Esophagus muscularis mucosa (tissue), 4 donors: Measurements from ENCODE around the gene TNFRSF11A. TPM values are rescaled to one million over a fixed set of nuclear protein-coding genes. Genes with fewer than 3 reads are reported as not detected.

Experiments used
- DNase-seq: peaks from one replicate; pipeline ENCODE4 v3.0.0-alpha.2; 2017; ENCODE audit errors: extremely low spot score
- H3K27ac ChIP-seq, 4 donors: fragments of 200-600 bp; sonication (generic); replicated peaks in 1 of 4; 1 replicate in 3 of 4; 2 replicates in 1 of 4; pipeline ENCODE4 v1.5.1; 2016 to 2019; ENCODE audit warnings: mild to moderate bottlenecking in 1 of 4
- H3K27me3 ChIP-seq, 4 donors: fragments of 200-600 bp; sonication (generic); one replicate each; pipeline versions ENCODE4 v1.5.1 to v1.6.0; 2016 to 2019
- H3K36me3 ChIP-seq, 4 donors: fragments of 200-600 bp; sonication (generic); one replicate each; pipeline ENCODE4 v1.5.1; 2016 to 2019
- H3K4me1 ChIP-seq, 4 donors: fragments of 200-600 bp; sonication (generic); one replicate each; pipeline ENCODE4 v1.5.1; 2016 to 2019
- H3K4me3 ChIP-seq, 4 donors: fragments of 200-600 bp; sonication (generic); 1 replicate in 2 of 4; 2 replicates in 2 of 4; pipeline ENCODE4 v1.5.1; 2016 to 2019; ENCODE audit warnings: mild to moderate bottlenecking in 4 of 4, moderate library complexity in 1 of 4
- H3K9me3 ChIP-seq, 4 donors: fragments of 200-600 bp; sonication (generic); 1 replicate in 3 of 4; 2 replicates in 1 of 4; pipeline ENCODE4 v1.5.1; 2016 to 2019
- EP300 ChIP-seq: sonication (generic); formaldehyde crosslinking; IDR thresholded peaks from one replicate; pipeline ENCODE4 v1.6.1; 2017; ENCODE audit warnings: antibody characterized with exemption
- POLR2A ChIP-seq: fragments of 450-650 bp; IDR thresholded peaks from one replicate; pipeline ENCODE4 v1.6.1; 2017; ENCODE audit warnings: antibody characterized with exemption, moderate library complexity, mild to moderate bottlenecking, low read depth
- POLR2AphosphoS5 ChIP-seq, 2 donors: sonication (generic); formaldehyde crosslinking; IDR thresholded peaks; one replicate each; pipeline ENCODE4 v1.6.1; 2017; ENCODE audit warnings: antibody characterized with exemption in 2 of 2
- WGBS: methylation state at CpG from one replicate; pipeline ENCODE4 v1.1.5; 2018; 5-methylcytosine and 5-hydroxymethylcytosine counted together
- intact Hi-C: fragments of 100-400 bp; cut with DNase I; formaldehyde crosslinking; loops from one replicate; pipeline ENCODE4 v1.15.1; 2023
- total RNA-seq, 4 donors: library from RNA; depleted of rRNA; stranded (reverse); fragments of >200 nt; gene quantifications; one replicate each; pipeline versions ENCODE4 v1.1.0 to v1.2.1, GENCODE V29; 2016
- TF ChIP-seq, protein P1 (sequence below), 3 experiments: fragments of 200-600 bp in 2 of 3; fragments of 450-650 bp in 1 of 3; sonication (generic) in 2 of 3; IDR thresholded peaks; one replicate each; pipeline ENCODE4 v1.5.1; 2017 to 2019; ENCODE audit warnings: antibody characterized with exemption in 3 of 3, mild to moderate bottlenecking in 2 of 3, moderate library complexity in 1 of 3

TNFRSF11A gene
- total RNA-seq, 4 donors from 2014 or later, result 1.2 to 3.9 (median 2.0) TPM

DNA sequence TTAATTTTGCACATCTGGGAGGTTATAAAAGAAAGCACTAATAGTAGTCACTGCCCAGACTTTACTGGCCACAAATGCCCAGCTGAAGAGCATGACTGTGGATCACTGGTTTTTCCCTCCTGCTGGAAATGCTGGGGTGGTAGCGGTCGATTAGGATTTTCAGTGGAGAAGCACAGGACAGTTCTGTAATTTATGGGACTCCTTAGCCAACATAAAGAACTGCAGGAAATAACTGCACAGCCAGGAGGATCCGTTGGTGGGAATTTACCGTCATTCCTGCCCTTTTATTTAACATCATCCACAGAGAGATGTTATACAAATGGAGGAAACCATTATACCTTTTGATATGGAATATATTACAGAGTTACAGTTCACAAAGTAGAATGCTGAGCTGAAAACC is 61.5 kb downstream of the TNFRSF11A start:
- Histone ChIP-seq H3K4me1 (peaks cover 0 to 8% (median 4%) of the 10 kb centered on the region in 4 donors), H3K36me3 (no peaks in the 10 kb centered on the region), H3K9me3 (no peaks in the 10 kb centered on the region), H3K27me3 (peaks cover 0 to 18% (median 0%) of the 10 kb centered on the region in 4 donors), H3K27ac (no peak overlapping the region), H3K4me3 (no peak overlapping the region)
- intact Hi-C loops, result no loop called here
- no peak for DNase-seq
- 89% methylated on average over 4 of the region's 4 CpGs for WGBS
- no peak for TF ChIP-seq POLR2AphosphoS5 (IDR thresholded peaks at IDR 0.05)
- TF ChIP-seq POLR2A, result no peak
- no peak for TF ChIP-seq EP300
- TF ChIP-seq, protein P1, sequence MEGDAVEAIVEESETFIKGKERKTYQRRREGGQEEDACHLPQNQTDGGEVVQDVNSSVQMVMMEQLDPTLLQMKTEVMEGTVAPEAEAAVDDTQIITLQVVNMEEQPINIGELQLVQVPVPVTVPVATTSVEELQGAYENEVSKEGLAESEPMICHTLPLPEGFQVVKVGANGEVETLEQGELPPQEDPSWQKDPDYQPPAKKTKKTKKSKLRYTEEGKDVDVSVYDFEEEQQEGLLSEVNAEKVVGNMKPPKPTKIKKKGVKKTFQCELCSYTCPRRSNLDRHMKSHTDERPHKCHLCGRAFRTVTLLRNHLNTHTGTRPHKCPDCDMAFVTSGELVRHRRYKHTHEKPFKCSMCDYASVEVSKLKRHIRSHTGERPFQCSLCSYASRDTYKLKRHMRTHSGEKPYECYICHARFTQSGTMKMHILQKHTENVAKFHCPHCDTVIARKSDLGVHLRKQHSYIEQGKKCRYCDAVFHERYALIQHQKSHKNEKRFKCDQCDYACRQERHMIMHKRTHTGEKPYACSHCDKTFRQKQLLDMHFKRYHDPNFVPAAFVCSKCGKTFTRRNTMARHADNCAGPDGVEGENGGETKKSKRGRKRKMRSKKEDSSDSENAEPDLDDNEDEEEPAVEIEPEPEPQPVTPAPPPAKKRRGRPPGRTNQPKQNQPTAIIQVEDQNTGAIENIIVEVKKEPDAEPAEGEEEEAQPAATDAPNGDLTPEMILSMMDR (IDR thresholded peaks at IDR 0.05), result no peak

DNA sequence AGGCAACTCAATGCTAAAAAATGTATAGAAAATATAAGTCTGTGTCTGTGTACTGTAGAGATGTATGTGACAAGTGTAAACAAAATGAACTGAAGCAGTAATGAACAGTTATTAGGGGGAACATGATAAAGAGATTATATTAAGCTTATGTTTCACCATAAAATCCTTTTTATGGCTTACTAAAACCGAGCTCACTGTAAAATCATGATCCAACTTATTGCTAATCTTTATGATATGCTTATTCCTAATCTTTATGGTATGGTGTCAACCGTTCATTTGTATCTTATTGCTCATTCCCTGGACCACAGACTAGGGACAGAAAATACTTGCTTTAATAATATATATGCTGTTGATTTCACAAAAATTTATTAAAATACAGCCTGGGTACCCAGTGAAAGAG is 62.1 kb downstream of the TNFRSF11A start:
- Histone ChIP-seq H3K4me3 (no peak overlapping the region), H3K36me3 (no peaks in the 10 kb centered on the region), H3K27ac (no peak overlapping the region), H3K9me3 (no peaks in the 10 kb centered on the region), H3K27me3 (peaks cover 0 to 18% (median 0%) of the 10 kb centered on the region in 4 donors), H3K4me1 (peaks cover 0 to 8% (median 4%) of the 10 kb centered on the region in 4 donors)
- 88% methylated on average over 2 of the region's 2 CpGs for WGBS
- intact Hi-C loops, result no loop called here
- TF ChIP-seq EP300 (no peak), POLR2A (no peak), POLR2AphosphoS5 (IDR thresholded peaks at IDR 0.05) (no peak)
- TF ChIP-seq, protein P1 (IDR thresholded peaks at IDR 0.05), result no peak
- no peak for DNase-seq

DNA sequence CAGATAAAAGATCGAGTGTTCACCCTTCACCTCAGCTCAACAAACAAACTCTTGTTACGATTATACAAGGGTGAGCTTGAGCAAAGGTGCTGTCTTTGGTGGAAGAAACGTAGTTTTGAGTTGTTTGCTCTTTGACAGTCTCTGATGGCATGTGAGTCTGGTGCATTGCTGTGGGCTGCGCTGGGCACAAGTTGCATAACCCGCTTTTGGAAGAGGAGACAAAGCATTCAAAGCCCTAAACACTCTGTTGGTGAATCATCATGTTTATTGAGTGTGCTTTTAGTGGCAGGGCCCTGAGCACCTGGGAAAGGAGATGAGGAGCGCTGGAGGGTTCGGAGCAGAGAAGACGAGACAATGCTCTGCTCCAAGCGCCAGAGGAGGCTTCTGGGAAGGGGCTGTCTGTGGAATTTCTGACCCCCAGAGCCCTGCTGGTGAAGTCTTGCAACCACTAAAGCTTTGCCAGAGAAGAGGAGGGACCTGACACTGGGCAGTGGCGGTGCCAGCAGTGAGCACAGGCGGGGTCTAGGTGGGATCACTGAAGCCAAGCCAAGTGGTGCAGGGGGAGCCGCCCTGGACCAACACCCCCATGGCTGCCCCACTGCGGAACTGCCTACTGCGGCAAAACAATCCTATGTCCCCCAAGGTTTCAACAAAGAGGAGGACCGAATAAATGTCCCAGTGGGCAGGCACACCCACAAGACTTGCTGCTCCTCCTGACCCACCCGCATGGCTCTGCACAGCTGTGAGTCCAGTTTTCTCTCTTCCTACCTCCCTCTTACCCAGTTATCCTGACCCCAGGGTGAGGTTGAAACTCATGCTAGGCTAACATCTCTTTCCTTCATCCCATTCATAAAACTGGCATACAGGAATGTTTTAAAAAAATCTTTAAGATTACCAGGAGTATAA is 64.0 kb downstream of the TNFRSF11A start:
- WGBS, result 94% methylated on average over 15 of the region's 16 CpGs
- H3K4me3 ChIP-seq, result no peak overlapping the region
- no peaks in the 10 kb centered on the region for H3K36me3 ChIP-seq
- peaks cover 0 to 25% (median 0%) of the 10 kb centered on the region in 4 donors for H3K27me3 ChIP-seq
- H3K4me1 ChIP-seq, result peaks cover 0 to 8% (median 4%) of the 10 kb centered on the region in 4 donors
- TF ChIP-seq, protein P1 (IDR thresholded peaks at IDR 0.05), result no peak
- TF ChIP-seq EP300, result no peak
- TF ChIP-seq POLR2A, result no peak
- no peak for TF ChIP-seq POLR2AphosphoS5 (IDR thresholded peaks at IDR 0.05)
- H3K9me3 ChIP-seq, result no peaks in the 10 kb centered on the region
- intact Hi-C loops, result no loop called here
- no peak overlapping the region for H3K27ac ChIP-seq
- no peak for DNase-seq

DNA sequence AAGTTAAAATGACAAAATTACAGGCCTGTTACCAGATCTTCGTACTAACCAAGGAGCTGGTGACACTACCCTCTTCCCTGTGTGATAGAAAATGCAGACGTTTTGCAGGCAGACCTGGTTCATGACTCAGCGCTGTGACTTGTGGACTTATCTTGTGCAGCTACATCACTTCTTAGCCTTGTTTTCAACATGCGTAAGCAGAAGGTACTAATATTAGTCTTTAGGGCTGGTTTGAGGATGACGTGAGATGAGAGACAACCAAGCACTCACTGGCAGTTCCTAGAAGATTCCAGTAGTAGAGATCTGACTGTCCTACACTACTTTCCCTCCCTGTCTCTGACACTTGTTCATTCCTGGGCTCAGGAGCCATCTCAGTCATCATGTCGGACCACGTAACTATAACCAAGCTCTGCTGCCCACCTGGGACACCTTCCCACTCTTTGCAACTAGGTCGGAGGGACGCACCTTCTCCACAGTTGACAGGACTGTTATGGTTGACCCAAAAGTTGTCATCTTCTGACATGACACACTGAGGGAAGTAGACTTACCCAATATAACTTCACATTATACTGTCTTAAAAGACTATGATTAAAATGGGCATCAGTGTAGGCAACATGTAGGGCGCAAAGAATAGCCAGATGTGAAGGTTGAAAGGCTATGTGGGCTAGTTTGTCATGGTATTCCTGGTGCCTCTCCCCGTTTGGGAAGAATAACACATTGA is 64.8 kb downstream of the TNFRSF11A start:
- 92% methylated on average over 11 of the region's 11 CpGs for WGBS
- H3K9me3 ChIP-seq, result no peaks in the 10 kb centered on the region
- no peaks in the 10 kb centered on the region for H3K36me3 ChIP-seq
- H3K27ac ChIP-seq, result no peak overlapping the region
- no peak for DNase-seq
- peaks cover 0 to 2% (median under 1%) of the 10 kb centered on the region in 4 donors for H3K4me1 ChIP-seq
- TF ChIP-seq POLR2AphosphoS5 (IDR thresholded peaks at IDR 0.05), result no peak
- TF ChIP-seq EP300, result no peak
- TF ChIP-seq, protein P1 (IDR thresholded peaks at IDR 0.05), result no peak
- no peak for TF ChIP-seq POLR2A
- intact Hi-C loops, result no loop called here
- H3K4me3 ChIP-seq, result no peak overlapping the region
- peaks cover 0 to 17% (median 0%) of the 10 kb centered on the region in 4 donors for H3K27me3 ChIP-seq
